Daoy (cell line): Measurements from ENCODE around the gene ROR1. TPM values are rescaled to one million over a fixed set of nuclear protein-coding genes. Genes with fewer than 3 reads are reported as not detected.

ENCODE experiments used
- DNase-seq: peaks from one replicate; pipeline ENCODE4 v3.0.0-alpha.2; 2015; ENCODE audit warnings: low read depth
- total RNA-seq: library from RNA; depleted of rRNA; stranded (reverse); fragments of >200 nt; shearing (Covaris generic); gene quantifications from 2 replicates; pipeline ENCODE4 v1.2.3, GENCODE V29; 2014

The ROR1 gene
- total RNA-seq, 1 experiment from 2014 or later = 17.4 TPM

- DNase-seq = no peak
These were observed 276.2 kb downstream of the ROR1 start for GRCh38 chr1:64049900-64050540.

- no peak for DNase-seq
These were observed 276.8 kb downstream of the ROR1 start for GRCh38 chr1:64050601-64051000.

GRCh38 chr1:64051796-64052195 is 278.0 kb downstream of the ROR1 start:
- DNase-seq = no peak

GRCh38 chr1:64052777-64053176 is 279.0 kb downstream of the ROR1 start:
- no peak for DNase-seq

- no peak for DNase-seq
These were observed 281.5 kb downstream of the ROR1 start for GRCh38 chr1:64055310-64055709.

- DNase-seq = no peak
These were observed 285.7 kb downstream of the ROR1 start for GRCh38 chr1:64059556-64059955.

- no peak for DNase-seq
These were observed 286.9 kb downstream of the ROR1 start for GRCh38 chr1:64060611-64061302.

- no peak for DNase-seq
These were observed 287.8 kb downstream of the ROR1 start for GRCh38 chr1:64061430-64062104.

- DNase-seq = no peak
These were observed 288.7 kb downstream of the ROR1 start for GRCh38 chr1:64062529-64062928.

GRCh38 chr1:64062941-64063581 is 289.2 kb downstream of the ROR1 start:
- DNase-seq = peak; percentile 47

GRCh38 chr1:64065571-64065970 is 291.8 kb downstream of the ROR1 start:
- DNase-seq = no peak

- DNase-seq = peak; percentile 38
These were observed 298.4 kb downstream of the ROR1 start for GRCh38 chr1:64072089-64072793.

- no peak for DNase-seq
These were observed 299.9 kb downstream of the ROR1 start for GRCh38 chr1:64073705-64074104.

- no peak for DNase-seq
These were observed 300.9 kb downstream of the ROR1 start for GRCh38 chr1:64074767-64075166.

- DNase-seq = no peak
These were observed 303.6 kb downstream of the ROR1 start for GRCh38 chr1:64077281-64077940.

GRCh38 chr1:64080941-64081562 is 307.2 kb downstream of the ROR1 start:
- DNase-seq = peak; percentile 62

GRCh38 chr1:64082459-64082858 is 308.6 kb downstream of the ROR1 start:
- peak; percentile 92 for DNase-seq

- no peak for DNase-seq
These were observed 310.6 kb downstream of the ROR1 start for GRCh38 chr1:64084451-64084850.

- peak; percentile 86 for DNase-seq
These were observed 314.0 kb downstream of the ROR1 start for GRCh38 chr1:64087768-64088167.

- DNase-seq = no peak
These were observed 316.6 kb downstream of the ROR1 start for GRCh38 chr1:64090436-64090835.

- DNase-seq = no peak
These were observed 319.1 kb downstream of the ROR1 start for GRCh38 chr1:64092851-64093371.
